IMR-90 (cell line): Measurements from ENCODE around the gene PBX4.

Experiments used
- CTCF ChIP-seq: conservative IDR thresholded peaks from 2 replicates; pipeline ENCODE4 v1.5.1; 2012; ENCODE audit warnings: mild to moderate bottlenecking, low read depth, low read length, improper control_type of control experiment
- MAFK ChIP-seq: IDR thresholded peaks from 2 replicates; pipeline ENCODE4 v1.6.1; 2012; ENCODE audit warnings: low read depth, low read length, improper control_type of control experiment
- MAZ ChIP-seq: IDR thresholded peaks from 2 replicates; pipeline ENCODE4 v1.6.1; 2012; ENCODE audit warnings: low read depth, mild to moderate bottlenecking, low read length, improper control_type of control experiment, moderate library complexity, borderline replicate concordance
- POLR2A ChIP-seq: IDR thresholded peaks from 2 replicates; pipeline ENCODE4 v1.6.1; 2012; ENCODE audit warnings: mild to moderate bottlenecking, low read depth, low read length
- RCOR1 ChIP-seq: IDR thresholded peaks from 2 replicates; pipeline ENCODE4 v1.6.1; 2012; ENCODE audit warnings: mild to moderate bottlenecking, low read length, improper control_type of control experiment; ENCODE audit not compliant: insufficient replicate concordance
- SMC3 ChIP-seq: fragments of 150-350 bp; IDR thresholded peaks from 2 replicates; pipeline ENCODE4 v1.6.1; 2016; ENCODE audit warnings: low read depth, mild to moderate bottlenecking, antibody characterized with exemption, low read length, moderate library complexity
- TF ChIP-seq, protein P1 (sequence below): fragments of 150-350 bp; IDR thresholded peaks from 2 replicates; pipeline ENCODE4 v1.6.1; 2017; ENCODE audit warnings: mild to moderate bottlenecking, antibody characterized with exemption, low read length, low read depth

GRCh38 chr19:19525611-19526380 lies 92.7 kb downstream of the PBX4 start:
- TF ChIP-seq CTCF (no peak), POLR2A (no peak), MAZ (no peak), SMC3 (no peak), MAFK (no peak), RCOR1 (no peak)
- TF ChIP-seq, protein P1, sequence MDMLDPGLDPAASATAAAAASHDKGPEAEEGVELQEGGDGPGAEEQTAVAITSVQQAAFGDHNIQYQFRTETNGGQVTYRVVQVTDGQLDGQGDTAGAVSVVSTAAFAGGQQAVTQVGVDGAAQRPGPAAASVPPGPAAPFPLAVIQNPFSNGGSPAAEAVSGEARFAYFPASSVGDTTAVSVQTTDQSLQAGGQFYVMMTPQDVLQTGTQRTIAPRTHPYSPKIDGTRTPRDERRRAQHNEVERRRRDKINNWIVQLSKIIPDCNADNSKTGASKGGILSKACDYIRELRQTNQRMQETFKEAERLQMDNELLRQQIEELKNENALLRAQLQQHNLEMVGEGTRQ, result no peak
